ENCODE measurements around the gene TFAP2D.

The TFAP2D gene

GRCh38 chr6:50713226-50713625, at the start of gene TFAP2D:
TFAP2D (plus strand) TSS chr6:50713526; CDS start chr6:50714056, 530 bp downstream.
- DNase-seq (ENCODE audit: low read depth in 2 of 2) = no peak

DNA sequence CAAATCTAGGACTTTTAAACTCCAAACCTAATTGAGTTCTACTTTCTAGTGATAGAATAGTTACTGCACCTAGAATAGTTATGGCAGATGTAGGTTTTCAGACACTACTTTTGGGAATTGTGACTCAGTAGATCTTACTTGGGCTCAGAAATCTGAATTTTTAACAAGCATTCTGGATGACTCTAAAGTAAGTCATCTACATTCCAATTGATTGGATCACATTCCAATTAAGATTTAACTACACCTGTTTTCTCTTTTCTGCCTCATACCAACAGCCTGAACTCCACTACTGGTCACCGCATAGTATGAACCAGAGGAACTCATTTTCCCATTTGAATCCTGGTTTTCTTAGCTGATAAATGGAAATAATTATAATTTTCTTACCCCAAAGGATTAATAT, 49.5 kb upstream of the TFAP2D start:
- DNase-seq (ENCODE audit: low read depth in 2 of 2) = no peak

GRCh38 chr6:50666089-50666488, 47.2 kb upstream of the TFAP2D start:
- no peak for DNase-seq (ENCODE audit: low read depth in 2 of 2)

GRCh38 chr6:50681213-50681824, 32.0 kb upstream of the TFAP2D start:
- DNase-seq (ENCODE audit: low read depth in 2 of 2) = no peak

DNA sequence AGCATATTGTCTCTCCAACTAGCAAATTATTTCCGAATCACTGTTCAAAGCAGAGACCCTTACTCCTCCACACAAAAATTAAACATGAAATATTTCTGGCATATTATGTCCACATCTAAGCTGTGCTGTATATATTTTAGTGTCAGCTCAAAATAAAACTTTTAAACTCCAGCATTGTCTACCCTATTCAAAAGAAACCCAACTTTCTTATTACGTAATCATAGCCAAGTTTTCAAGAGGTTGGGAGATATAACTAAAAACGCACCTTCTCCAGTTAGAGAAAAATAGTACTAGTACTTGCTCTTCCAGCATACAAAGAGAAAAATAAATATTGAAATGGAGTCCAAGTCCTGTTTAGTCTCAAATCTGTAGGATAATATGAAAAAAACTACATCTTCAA, 24.1 kb upstream of the TFAP2D start:
- no peak for DNase-seq (ENCODE audit: low read depth in 2 of 2)

- DNase-seq (ENCODE audit: low read depth in 2 of 2) = no peak
These were observed 21.4 kb upstream of the TFAP2D start for GRCh38 chr6:50691814-50692495.

DNA sequence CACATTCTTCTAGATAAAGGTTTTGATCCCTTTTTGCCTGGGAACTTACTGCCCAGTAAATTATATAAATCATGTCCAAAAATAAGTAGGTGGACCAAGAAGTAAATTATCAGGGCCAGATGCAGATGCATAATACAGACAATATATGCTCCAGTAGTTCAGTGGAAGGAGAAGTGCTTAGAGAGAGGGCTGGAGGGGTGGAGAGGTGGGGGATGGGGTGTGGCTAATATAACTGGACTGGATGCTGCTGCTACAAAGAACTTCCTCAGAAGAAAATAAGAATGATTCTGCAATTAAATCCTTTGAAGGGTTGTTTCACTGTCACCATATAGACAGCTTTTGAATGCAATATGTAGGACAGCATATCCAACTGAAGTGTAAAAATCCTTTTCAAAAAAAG, 14.8 kb upstream of the TFAP2D start:
- DNase-seq (ENCODE audit: low read depth in 2 of 2) = no peak

DNA sequence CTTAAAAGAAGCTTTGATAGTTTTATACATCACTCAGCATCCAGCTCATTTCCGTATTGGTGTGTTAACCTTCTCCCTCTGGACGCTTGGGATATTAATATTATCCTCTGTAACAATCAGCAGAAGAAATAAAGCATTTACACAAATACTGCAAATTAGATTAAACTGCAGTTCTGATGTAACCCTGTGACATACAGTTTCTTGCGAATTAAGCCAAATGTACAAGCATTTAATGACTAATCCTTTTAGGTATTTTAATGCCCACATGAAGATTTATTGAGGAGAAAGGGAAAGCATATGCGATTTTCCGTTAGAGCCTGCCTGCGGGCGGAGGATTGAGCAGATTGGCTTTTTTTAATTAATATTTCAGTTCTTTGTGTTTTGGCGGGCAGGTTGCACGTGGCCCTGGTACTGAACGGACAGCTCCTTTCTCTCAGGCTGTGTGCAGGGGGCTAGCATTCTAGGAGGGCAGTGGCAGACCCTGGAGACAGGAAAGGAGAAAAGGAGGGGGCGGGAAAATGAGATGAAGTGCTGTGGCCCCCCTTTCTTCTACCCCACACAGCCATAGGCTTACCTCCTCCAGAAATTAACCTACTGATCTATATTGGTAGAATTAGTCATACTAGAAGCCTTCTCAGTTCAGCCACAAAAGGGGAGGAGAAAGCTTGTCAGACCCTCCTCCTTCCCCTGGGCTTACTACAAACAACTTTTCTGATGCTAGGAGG, 14.1 kb upstream of the TFAP2D start:
- peak in 1 of 2 experiments; percentile 0 for DNase-seq (ENCODE audit: low read depth in 2 of 2)

DNA sequence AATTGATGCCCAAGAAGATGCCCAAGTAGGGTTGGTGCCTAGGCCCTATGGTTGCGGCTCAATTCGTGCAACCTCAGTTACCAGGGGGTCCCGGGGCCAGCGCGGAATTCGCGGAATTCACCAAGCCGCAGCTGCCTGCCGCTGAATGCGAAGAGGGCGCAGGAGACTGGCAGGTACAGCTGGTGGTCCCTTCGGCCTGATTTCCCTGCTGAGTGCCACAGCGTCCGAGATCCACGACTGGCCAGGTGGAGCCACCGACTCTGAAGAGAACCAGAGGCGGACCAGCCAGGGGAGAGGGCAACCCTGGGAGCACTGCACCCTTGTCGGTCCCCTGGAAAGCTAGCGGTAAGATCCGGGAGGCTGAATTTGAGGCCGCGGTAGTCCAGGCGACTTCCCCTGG, 6.8 kb upstream of the TFAP2D start:
- DNase-seq (ENCODE audit: low read depth in 2 of 2) = no peak

GRCh38 chr6:50707191-50707590, 6.1 kb upstream of the TFAP2D start:
- DNase-seq (ENCODE audit: low read depth in 2 of 2) = no peak

GRCh38 chr6:50707652-50708300, 5.5 kb upstream of the TFAP2D start:
- DNase-seq (ENCODE audit: low read depth in 2 of 2) = no peak

- no peak for DNase-seq (ENCODE audit: low read depth in 2 of 2)
These were observed 4.5 kb upstream of the TFAP2D start for GRCh38 chr6:50708664-50709365.

- no peak for DNase-seq (ENCODE audit: low read depth in 2 of 2)
These were observed 4.0 kb upstream of the TFAP2D start for GRCh38 chr6:50709366-50709734.

DNA sequence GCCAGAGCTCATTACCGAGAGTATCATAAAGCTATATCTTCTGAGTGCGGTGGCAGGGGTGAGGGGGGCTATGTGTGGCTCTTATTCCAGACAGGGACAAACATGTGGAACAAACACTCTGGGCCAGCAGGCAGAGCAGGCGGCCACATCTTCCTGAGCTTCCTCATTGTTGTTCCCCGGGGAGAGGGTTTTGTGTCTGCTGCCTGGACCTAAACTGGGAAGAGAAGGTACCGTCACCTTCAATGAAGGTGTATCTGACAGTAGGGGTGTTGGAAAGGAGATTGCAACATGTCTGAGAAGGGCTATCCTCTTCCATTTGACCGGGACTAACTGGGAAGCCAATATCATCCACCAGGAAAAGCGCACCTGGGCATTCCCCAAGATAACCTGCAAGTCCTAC, 1.6 kb upstream of the TFAP2D start:
- no peak for DNase-seq (ENCODE audit: low read depth in 2 of 2)

DNA sequence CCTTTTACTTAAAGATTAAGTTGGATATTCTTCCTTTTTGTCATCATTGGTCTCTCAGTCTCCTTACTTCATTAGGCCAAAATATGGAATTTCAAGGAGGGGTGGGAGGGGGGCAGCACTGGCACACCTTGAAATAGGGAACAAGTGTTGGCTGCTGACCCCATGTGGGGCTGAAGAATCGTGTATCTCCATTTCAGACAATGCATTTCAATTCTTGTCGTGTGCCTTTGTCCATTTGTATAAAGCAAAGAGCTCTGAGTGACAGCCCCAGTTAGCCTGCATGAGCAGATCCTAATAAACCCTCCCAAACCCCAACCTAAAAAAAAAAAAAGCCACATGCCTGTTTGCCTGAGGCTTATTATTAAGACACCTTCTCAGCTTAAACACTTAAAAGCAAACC, 1.0 kb upstream of the TFAP2D start:
- DNase-seq (ENCODE audit: low read depth in 2 of 2) = no peak

GRCh38 chr6:50713977-50714486, 706 bp downstream of the TFAP2D start:
- no peak for DNase-seq (ENCODE audit: low read depth in 2 of 2)

- DNase-seq (ENCODE audit: low read depth in 2 of 2) = no peak
These were observed 1.4 kb downstream of the TFAP2D start for GRCh38 chr6:50714487-50715379.

DNA sequence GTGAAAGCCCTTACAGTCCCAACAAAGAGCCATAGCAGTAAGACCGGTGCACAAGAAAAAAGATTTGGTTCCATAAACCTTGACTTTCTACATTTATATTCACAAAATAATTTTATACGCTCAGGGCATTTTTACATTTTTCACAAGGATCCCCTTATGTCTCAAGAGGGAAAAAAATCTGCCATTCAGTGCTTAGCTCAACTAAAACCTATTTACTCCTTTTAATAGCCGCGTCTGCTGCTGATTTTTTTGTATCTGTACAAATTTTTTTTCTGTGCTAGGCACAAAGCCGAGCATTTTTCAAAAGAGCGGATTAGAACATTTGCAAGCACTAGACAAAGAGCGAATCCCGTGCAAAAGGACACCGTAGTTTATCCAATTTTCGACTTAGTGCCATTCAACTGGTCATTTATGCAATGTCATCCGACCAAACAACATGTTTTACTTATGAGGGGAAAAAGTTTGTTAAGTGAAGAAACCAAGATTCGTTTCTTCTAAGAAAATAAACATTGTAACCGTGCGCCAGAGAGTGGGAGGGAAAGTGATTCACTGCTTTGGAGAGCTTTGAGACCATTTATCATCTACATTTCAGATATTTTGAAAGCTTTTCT, 3.7 kb downstream of the TFAP2D start:
- no peak for DNase-seq (ENCODE audit: low read depth in 2 of 2)

- DNase-seq (ENCODE audit: low read depth in 2 of 2) = no peak
These were observed 4.6 kb downstream of the TFAP2D start for GRCh38 chr6:50717734-50718457.

GRCh38 chr6:50718566-50718965, 5.2 kb downstream of the TFAP2D start:
- no peak for DNase-seq (ENCODE audit: low read depth in 2 of 2)
